GM12864 (cell line): ENCODE data around the gene NELL1.

Source experiments
- DNase-seq: peaks from one replicate; pipeline ENCODE4 v3.0.0-alpha.2; 2011; ENCODE audit warnings: low read depth
- H3K4me3 ChIP-seq: 2 replicates; pipeline ENCODE4 v1.5.1; 2011; ENCODE audit warnings: mild to moderate bottlenecking, low read depth, low read length, control low read depth
- CTCF ChIP-seq: IDR thresholded peaks from 2 replicates; pipeline ENCODE4 v1.5.1; 2011; ENCODE audit warnings: low read depth, mild to moderate bottlenecking, moderate library complexity, low read length, control low read depth, inconsistent platforms; ENCODE audit errors: missing control alignments

Gene NELL1

GRCh38 chr11:21543901-21544300, 874.5 kb downstream of the NELL1 start:
- no peak for DNase-seq
- TF ChIP-seq CTCF, result no peak

DNA sequence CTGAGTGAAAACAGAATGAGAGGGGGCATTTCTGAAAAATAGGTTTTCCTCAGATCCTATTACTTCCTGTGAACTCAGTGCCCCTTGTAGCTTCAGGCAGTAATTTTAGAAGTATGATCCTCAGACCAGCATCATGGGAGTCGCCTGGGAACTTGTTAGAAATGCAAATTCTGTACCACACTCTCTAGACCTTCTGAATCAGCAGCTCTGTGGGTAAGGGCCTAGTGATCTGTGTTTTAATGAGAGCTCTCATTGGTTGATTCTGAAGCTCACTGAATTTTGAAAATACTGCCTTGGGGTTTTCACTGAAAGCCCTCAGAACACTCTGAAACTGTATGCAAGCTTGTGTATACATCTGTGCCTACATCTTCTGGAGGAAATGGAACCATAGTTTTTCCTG, 876.3 kb downstream of the NELL1 start:
- H3K4me3 ChIP-seq, result no peak overlapping the region
- no peak for DNase-seq
- TF ChIP-seq CTCF, result no peak

More at GRCh38 chr11:21543901-21544300, 874.5 kb downstream of the NELL1 start:
- H3K4me3 ChIP-seq, result no peak overlapping the region

- no peak for TF ChIP-seq CTCF
- H3K4me3 ChIP-seq, result no peak overlapping the region
- DNase-seq, result no peak
Measured at GRCh38 chr11:21546703-21547102, 877.3 kb downstream of the NELL1 start.

DNA sequence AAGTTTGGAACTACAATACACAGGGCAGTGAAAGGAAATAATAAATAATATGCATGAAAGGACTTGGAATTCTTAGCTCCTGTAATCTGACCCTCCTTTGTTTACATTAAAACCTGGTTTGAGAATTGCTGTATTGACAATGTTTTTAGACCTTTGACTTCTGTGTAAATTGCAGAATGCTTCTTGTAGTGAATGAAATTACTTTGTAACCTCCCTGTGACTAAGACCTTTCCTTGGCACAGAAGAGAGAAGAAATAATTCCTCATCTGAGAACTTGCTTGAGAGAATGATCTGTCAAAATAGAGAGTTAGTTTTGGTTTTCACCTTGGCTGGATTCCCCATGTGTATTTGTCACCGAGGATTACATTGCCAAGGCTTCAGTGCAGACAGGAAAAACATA, 883.5 kb downstream of the NELL1 start:
- no peak overlapping the region for H3K4me3 ChIP-seq
- no peak for DNase-seq
- TF ChIP-seq CTCF, result no peak

DNA sequence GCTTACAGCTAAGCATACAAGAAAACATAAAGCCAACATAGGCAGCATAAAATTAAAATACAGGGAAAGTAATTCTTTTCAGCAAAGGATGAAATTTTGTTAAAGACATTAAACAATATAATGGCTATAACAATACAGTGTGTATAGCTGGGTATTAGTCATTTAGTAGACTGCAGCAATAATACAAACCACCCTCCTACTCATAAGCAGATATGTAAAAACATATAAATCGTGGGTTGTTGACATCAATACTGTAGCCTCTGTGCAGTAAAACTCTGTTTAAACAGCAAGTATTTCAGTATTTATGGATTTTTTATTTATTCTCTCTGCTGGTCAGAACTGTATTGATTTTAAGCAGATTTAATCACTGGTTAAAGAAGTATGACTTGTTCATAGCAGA, 884.4 kb downstream of the NELL1 start:
- no peak for TF ChIP-seq CTCF
- no peak for DNase-seq
- no peak overlapping the region for H3K4me3 ChIP-seq

GRCh38 chr11:21554284-21554683, 884.9 kb downstream of the NELL1 start:
- TF ChIP-seq CTCF, result no peak
- DNase-seq, result no peak
- H3K4me3 ChIP-seq, result no peak overlapping the region

DNA sequence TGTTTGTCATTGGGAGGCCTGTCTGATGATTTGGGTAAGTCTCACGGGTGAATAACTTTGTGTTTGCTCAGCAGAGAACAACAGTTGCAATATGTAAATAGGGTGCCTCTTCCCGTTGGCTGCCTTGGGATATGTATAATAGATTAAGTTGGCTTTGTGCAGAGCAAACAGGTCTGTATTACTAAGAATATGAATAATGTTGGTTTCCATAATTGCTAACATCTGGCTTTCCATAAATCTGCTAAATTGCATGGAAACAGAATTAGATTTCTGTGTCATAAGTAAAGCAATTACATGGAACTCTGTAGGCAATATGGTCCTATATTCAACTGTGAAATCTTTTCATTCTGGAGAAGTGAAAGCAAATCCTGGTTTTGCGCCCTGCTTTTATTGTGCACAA, 887.5 kb downstream of the NELL1 start:
- H3K4me3 ChIP-seq, result no peak overlapping the region
- no peak for TF ChIP-seq CTCF
- DNase-seq, result no peak
